OCI-LY3 (cell line): Measurements from ENCODE around the gene PRKAG3.

Source experiments
- EZH2phosphoT487 ChIP-seq: fragments of 200-600 bp; shearing (Covaris generic); IDR thresholded peaks from 2 replicates; pipeline ENCODE4 v1.6.1; 2018; ENCODE audit warnings: antibody characterized with exemption, mixed run types, low read depth
- TF ChIP-seq, protein P1 (sequence below): fragments of 200-600, 300-600 bp; sonication (generic); IDR thresholded peaks from 2 replicates; pipeline ENCODE4 v1.5.1; 2014; ENCODE audit warnings: antibody characterized with exemption, low read length, low read depth

DNA sequence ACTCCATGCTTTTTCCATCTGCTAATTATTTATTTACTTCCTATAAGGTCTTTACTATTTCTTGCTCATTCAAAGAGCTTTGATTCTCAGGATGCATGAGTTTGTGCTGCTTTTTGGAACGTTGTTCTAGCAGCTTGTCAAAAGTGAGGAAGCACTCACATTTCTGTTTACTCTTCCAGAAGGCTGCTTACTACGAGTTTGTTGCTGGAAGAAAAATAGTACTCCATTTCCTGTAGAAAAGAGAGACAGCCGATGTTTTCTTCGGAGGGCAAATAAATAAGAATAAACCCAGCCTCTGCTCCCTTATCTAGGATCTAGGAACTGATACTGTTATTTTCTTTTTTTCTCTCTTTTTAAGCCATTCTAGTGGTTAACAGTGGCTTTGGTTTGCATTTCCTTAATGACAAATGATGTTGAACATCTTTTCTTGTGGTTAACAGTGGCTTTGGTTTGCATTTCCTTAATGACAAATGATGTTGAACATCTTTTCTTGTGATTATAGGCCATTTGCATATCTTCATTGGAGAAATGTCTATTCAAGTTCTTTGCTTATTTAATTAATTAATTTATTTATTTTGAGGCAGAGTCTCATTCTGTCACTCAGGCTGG lies 29.1 kb downstream of the PRKAG3 start:
- TF ChIP-seq, protein P1, sequence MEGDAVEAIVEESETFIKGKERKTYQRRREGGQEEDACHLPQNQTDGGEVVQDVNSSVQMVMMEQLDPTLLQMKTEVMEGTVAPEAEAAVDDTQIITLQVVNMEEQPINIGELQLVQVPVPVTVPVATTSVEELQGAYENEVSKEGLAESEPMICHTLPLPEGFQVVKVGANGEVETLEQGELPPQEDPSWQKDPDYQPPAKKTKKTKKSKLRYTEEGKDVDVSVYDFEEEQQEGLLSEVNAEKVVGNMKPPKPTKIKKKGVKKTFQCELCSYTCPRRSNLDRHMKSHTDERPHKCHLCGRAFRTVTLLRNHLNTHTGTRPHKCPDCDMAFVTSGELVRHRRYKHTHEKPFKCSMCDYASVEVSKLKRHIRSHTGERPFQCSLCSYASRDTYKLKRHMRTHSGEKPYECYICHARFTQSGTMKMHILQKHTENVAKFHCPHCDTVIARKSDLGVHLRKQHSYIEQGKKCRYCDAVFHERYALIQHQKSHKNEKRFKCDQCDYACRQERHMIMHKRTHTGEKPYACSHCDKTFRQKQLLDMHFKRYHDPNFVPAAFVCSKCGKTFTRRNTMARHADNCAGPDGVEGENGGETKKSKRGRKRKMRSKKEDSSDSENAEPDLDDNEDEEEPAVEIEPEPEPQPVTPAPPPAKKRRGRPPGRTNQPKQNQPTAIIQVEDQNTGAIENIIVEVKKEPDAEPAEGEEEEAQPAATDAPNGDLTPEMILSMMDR: no peak
- no peak for TF ChIP-seq EZH2phosphoT487
